GM18519 (cell line): ENCODE results near the gene TRAP1.
"Not testable (repeated sequence)": the region's sequence is repeated elsewhere in the genome, so short reads cannot be mapped to it uniquely, and the experiment has no call there.

ENCODE experiments used
- ATAC-seq: cut with Tn5 transposase; IDR thresholded peaks from one replicate; pipeline ENCODE4 v1.9.1; 2021; ENCODE audit warnings: mild to moderate bottlenecking, moderate library complexity; ENCODE audit not compliant: unreplicated experiment, low FRiP score

Gene TRAP1

GRCh38 chr16:3675601-3676130, 41.7 kb downstream of the TRAP1 start:
- ATAC-seq: no peak

DNA sequence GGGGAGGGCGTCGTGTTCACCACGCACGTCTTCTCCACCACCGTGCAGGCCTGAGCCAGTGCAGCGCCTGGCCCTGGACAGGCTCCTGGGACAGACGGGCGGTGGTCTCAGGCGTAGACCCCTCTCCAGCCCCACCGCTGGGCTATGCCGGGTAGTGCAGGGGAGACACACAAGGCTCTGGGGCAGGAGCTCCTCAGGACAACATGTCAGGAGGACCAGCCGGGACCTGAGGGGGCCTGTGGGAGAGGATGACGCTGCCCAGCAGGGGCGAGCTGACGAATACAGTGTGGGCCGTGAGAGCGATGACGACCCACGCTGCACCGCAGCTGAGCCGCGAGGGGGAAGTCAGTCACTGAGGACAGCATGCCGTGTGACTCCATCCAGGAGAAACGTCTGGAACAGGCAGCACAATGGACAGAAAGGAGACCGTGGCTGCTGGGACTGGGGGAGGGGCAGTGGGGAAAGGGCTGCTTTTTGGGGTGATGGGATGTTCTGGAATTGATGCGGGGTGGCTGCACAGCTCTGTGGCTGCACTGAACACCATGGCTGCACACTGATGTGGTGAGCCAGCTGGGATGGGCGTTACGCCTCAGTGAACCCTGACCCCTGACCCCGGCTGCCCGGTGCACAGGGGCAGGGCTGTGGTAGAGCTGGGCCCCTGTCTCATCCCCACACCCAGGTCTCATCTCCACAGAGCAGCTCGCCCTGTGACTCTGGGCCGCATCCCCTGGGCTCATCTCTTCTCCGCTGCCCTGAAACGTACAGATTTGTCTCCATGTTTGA, 42.6 kb downstream of the TRAP1 start:
- no peak for ATAC-seq

- no peak for ATAC-seq
Observed at GRCh38 chr16:3673676-3674377, 43.5 kb downstream of the TRAP1 start.

DNA sequence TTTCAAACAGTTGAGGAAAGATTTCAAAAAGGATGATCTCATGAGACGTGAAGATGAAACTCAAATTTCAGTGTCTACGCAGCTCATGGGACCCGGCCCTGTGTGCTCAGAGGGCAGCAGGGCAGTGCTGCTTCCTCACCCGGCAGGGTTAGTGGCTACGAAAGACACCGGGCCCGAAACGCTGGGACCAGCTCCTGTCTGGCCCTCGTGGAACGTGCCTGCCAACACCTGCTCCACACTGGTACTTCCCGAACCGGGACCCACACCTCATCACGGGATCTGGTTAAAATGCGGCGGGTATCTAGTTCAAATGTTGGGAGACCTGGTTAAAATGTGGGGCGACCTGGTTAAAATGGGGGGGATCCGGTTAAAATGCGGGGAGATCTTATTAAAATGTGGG, 44.1 kb downstream of the TRAP1 start:
- no peak for ATAC-seq

DNA sequence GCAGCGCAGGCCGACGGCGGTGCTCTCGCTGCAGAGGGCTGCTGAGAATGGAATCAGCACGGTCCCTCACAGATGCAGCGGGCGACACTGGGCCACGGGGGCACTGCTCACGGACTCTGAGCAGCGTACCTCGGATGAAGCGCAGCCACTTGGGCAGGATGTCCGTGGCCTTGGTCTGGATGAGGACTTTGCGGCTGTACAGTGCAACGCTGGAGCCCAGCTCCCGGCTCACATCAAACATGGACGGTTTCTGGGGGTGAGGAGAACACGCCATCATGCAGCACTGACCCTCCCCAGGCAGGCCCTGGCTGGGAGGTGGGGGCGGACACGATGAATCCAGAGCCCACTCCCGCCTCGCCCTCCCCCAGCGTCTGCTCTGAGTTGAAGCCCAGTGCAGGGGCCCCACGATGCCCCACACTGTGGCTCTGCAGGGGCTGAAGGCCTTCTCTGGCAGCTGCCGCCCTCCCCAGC, 44.7 kb downstream of the TRAP1 start:
- no peak for ATAC-seq

DNA sequence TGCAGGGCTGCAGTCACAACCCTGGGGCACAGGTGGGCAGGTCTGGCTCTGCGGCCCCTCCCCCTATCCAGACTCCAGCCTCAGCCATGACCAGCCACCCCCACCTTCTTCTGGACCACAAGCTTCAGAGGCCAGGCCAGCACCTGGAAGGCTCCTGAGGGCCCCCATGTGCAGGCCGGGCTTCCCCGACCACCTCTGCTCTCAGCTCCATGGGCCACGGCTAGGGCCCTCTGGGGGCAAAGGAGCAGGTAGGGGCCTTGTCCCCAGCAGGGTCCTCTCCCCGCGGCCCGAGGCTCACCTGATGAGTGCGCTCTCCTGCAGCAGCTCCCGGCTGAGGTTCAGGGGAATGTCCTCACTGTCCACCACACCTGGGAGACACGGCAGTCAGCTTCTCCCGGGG, 45.9 kb downstream of the TRAP1 start:
- no peak for ATAC-seq

DNA sequence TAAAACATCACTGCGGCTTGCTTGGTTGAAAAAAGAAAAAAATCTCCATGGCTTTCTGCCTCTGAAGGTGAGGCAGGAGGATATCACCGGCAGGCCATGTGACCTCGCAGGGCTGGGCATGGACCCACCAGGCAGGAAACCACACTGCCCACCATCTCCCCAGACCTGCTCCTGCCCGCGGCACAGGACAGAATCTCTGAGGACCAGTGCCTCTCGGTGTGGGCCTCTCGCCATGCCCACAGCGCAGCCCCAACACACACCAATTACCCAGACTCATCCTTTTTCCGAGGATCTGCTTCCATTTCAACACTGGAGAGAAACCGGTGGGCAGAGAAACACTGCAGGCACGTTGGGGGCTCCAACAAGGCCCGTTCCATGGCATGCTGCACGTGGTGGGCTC, 46.6 kb downstream of the TRAP1 start:
- no peak for ATAC-seq

DNA sequence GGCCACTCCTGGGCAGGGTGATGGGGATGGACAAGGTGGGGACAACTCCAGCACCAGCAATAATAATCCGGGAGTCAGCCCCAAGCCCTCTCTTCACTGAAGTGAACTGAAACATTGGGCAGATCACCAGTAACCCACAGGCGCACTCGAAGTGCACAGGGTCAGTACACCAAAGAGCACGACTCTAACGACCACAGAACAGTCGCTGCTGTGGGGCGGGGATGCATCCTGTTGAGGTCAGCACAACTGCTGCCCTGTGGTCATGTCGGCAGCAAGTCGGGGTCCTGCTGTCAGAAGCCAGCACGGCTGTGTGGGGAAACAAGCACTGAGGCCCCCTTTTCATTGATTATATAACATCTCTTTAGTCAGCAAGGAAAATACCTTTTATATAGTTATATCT, 48.2 kb downstream of the TRAP1 start:
- no peak for ATAC-seq

DNA sequence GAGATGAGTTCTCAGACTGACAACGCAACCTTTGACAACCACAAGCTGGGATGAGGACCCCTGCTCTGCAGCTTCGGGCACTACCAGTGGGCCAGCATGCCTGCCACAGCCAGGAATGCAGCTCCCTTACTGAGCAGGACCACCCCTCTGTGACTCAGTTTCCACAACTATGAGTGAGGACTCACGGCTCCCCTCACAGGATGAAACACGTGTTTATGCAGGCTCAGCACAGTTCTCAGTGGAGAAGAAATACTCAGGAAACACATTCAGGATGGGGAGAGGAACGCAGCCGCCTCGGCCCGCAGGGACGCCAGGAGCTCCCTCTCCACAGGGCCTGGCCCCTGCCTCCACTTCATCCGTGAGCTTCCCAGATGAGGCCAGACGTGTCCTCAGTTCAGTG, 48.7 kb downstream of the TRAP1 start:
- no peak for ATAC-seq

DNA sequence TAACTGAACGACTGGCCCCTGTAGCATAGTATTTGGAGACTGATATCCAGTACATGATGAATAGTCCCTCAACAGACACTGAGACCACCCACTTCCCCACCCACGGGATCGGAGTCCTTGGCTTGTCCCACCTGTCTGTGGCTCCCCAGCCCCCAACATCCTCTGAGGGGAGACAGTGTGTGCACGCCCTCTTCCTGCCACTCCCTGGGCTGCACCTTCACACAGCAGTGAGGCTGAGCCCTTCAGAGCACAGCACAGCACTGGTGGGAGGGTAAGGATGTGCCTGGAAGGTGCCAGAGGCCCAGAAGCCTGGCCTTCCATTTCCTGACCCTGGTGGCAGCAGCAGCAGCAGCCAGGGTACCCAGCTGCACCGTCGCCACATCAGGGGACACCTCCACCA, 51.8 kb downstream of the TRAP1 start:
- no peak for ATAC-seq

DNA sequence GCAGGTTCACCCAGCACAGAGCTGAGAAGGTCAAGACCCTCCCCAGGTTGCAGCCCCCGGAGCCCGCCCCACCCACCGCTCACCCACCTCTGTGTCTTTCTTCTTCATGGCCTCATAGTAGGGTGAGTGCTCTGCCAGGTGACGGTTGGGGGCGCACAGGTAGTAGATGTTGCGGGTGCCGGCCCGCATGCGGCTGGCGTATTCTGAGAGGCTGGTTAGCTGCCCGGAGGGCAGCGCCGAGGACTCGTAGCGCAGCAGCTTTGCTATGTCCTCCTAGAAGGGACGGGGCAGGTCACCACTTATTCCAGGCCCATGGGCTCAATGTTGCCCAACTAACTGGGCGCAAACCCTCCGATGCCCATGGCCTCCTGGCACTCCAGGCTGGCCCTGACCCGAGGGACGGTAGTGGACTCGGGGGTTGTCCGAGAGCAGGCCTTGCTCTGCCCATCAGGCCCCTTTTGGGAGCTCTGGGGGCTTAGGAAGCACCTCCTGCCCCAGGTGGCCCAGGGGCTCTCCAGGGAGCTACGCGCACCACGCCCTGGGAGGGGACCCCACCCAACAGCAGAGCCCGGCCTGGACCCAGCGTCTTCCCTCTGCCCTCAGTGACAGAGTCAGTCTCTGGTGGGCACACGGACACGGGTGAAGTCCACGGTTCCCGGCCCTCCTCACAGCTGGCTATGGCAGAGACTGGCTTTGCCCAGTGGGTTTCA, 53.0 kb downstream of the TRAP1 start:
- no peak for ATAC-seq

DNA sequence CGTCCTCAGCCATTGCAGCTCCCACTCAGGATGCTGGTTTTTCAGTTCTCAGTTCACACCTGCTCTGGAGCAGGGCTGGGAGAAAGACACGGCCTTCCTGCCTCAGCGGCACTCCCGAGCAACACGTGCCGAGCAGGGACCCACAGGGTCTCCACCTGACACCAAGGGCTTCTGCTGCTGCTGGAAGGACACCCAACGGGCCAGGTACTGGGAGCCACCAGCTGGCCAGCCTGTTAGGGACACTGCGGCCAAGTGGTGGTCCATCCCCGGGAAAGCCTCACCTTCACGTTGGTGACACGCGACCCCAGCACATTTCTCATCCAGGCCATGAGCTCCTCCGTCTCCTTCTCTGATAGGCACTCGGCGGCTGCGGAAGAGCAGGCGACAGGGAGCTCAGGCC, 54.7 kb downstream of the TRAP1 start:
- no peak for ATAC-seq

DNA sequence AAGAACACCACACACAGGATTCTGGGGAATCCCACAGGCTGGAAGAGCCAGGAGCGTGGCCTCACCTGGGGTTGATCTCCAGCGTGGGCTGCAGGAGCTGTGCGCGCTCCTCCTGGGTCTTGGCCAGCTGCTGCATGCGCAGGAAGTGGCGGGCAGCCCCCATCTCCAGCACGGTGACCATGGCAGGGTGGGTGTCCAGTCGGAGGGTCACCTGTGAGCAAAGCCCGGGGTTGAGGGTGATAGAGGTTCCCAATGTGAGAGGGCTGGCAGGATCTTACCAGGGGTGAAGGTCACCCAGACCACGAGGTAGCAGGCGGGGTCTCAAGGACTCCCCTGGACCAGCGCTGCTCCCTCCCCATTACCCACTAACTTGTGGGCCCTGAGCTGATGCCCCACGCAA, 55.4 kb downstream of the TRAP1 start:
- ATAC-seq: no peak

GRCh38 chr16:3661311-3661710, 56.0 kb downstream of the TRAP1 start:
- no peak for ATAC-seq

- no peak for ATAC-seq
Observed at GRCh38 chr16:3659251-3659650, 58.1 kb downstream of the TRAP1 start.

GRCh38 chr16:3656491-3657468, 60.5 kb downstream of the TRAP1 start:
- ATAC-seq: no peak

GRCh38 chr16:3656160-3656490, 61.2 kb downstream of the TRAP1 start:
- ATAC-seq: not testable (repeated sequence)

DNA sequence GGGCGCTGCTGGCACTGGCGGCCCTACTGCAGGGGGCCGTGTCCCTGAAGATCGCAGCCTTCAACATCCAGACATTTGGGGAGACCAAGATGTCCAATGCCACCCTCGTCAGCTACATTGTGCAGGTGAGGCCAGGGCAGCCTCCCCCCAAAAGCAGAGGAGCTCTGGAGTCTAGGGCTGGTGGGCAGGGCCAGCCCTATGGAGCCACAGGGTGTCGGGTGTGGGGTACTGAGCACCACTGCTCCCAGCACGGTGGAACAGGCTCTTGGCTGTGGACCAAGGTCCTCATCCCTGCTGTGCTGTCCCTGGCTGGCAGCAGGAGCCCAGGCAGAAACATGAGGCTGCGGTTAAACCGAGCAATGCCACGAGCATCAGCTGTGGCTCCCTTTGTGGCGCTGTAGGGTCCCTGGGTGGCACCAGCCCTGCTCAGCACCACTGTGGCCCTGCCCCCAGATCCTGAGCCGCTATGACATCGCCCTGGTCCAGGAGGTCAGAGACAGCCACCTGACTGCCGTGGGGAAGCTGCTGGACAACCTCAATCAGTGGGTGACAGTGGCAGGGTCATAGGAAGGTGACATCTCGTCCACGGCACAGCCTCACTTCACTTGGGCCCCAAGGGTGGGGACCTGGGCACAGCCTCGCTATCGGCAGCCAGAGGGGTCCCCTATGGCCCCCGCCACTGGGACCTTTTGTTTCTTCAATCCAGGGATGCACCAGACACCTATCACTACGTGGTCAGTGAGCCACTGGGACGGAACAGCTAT, 61.7 kb downstream of the TRAP1 start:
- no peak for ATAC-seq

GRCh38 chr16:3655030-3655395, 62.3 kb downstream of the TRAP1 start:
- ATAC-seq: no peak
